Prostate gland (tissue), 2 donors: ENCODE results near the gene ALG11.

ENCODE experiments used
- POLR2A ChIP-seq: fragments of 450-650 bp; IDR thresholded peaks from one replicate; pipeline ENCODE4 v1.6.1; 2016; ENCODE audit warnings: antibody characterized with exemption, mild to moderate bottlenecking
- TF ChIP-seq, protein P1 (sequence below), 4 experiments: fragments of 200-600 bp in 2 of 4; fragments of 450-650 bp in 2 of 4; sonication (generic) in 2 of 4; IDR thresholded peaks; 1 replicate in 3 of 4; 2 replicates in 1 of 4; pipeline ENCODE4 v1.5.1; 2016 to 2019; ENCODE audit warnings: antibody characterized with exemption in 4 of 4, mild to moderate bottlenecking in 2 of 4, moderate library complexity in 2 of 4

- TF ChIP-seq, protein P1, sequence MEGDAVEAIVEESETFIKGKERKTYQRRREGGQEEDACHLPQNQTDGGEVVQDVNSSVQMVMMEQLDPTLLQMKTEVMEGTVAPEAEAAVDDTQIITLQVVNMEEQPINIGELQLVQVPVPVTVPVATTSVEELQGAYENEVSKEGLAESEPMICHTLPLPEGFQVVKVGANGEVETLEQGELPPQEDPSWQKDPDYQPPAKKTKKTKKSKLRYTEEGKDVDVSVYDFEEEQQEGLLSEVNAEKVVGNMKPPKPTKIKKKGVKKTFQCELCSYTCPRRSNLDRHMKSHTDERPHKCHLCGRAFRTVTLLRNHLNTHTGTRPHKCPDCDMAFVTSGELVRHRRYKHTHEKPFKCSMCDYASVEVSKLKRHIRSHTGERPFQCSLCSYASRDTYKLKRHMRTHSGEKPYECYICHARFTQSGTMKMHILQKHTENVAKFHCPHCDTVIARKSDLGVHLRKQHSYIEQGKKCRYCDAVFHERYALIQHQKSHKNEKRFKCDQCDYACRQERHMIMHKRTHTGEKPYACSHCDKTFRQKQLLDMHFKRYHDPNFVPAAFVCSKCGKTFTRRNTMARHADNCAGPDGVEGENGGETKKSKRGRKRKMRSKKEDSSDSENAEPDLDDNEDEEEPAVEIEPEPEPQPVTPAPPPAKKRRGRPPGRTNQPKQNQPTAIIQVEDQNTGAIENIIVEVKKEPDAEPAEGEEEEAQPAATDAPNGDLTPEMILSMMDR (IDR thresholded peaks at IDR 0.05), result no peak
- no peak for TF ChIP-seq POLR2A
Observed at GRCh38 chr13:51967482-51968446, 44.4 kb upstream of the ALG11 start.
